Kidney (tissue), 14 donors: ENCODE measurements around the gene MIER1. TPM values are rescaled to one million over a fixed set of nuclear protein-coding genes. Genes with fewer than 3 reads are reported as not detected.

Experiments used
- DNase-seq, 5 donors: peaks; one replicate each; pipeline ENCODE4 v3.0.0-alpha.2; 2013 to 2020
- FAIRE-seq: peaks from 2 replicates; lab custom pipeline; 2012; peaks lifted over from hg19 to GRCh38; lab: Jason Lieb, UNC
- H3K27ac ChIP-seq, 2 donors: one replicate each; pipeline ENCODE4 v1.7.0; 2013; ENCODE audit warnings: low read depth in 2 of 2, low read length in 2 of 2, inconsistent platforms in 1 of 2
- H3K27me3 ChIP-seq: one replicate; pipeline ENCODE4 v1.7.1; 2013; ENCODE audit warnings: low read length, inconsistent platforms; ENCODE audit not compliant: control insufficient read depth, insufficient read depth
- H3K36me3 ChIP-seq, 3 donors: one replicate each; pipeline versions ENCODE4 v1.7.0 to v1.7.1; 2013; ENCODE audit warnings: low read length in 3 of 3, control low read depth in 1 of 3, inconsistent platforms in 1 of 3; ENCODE audit not compliant: insufficient read depth in 3 of 3, control insufficient read depth in 2 of 3
- H3K4me1 ChIP-seq, 3 donors: one replicate each; pipeline versions ENCODE4 v1.7.0 to v1.7.1; 2013; ENCODE audit warnings: low read length in 3 of 3, inconsistent platforms in 1 of 3, low read depth in 1 of 3; ENCODE audit not compliant: control insufficient read depth in 2 of 3, insufficient read depth in 2 of 3
- H3K4me3 ChIP-seq, 3 donors: one replicate each; pipeline versions ENCODE4 v1.7.0 to v1.8.1; 2013; ENCODE audit warnings: low read length in 3 of 3, control low read depth in 1 of 3, inconsistent platforms in 1 of 3
- H3K9ac ChIP-seq, 3 donors: one replicate each; pipeline versions ENCODE4 v1.7.0 to v1.7.1; 2013; ENCODE audit warnings: low read length in 3 of 3, control low read depth in 1 of 3, inconsistent platforms in 1 of 3
- H3K9me3 ChIP-seq, 3 donors: one replicate each; pipeline versions ENCODE4 v1.7.0 to v1.7.1; 2013; ENCODE audit warnings: low read length in 3 of 3, control low read depth in 1 of 3, inconsistent platforms in 1 of 3; ENCODE audit not compliant: control insufficient read depth in 2 of 3, insufficient read depth in 1 of 3
- CTCF ChIP-seq: IDR thresholded peaks from 3 replicates; pipeline ENCODE4 v1.5.1; 2012; ENCODE audit warnings: mild to moderate bottlenecking, moderate library complexity, borderline replicate concordance; ENCODE audit not compliant: insufficient read depth; ENCODE audit errors: extremely low read depth
- intact Hi-C: fragments of 100-400 bp; cut with DNase I; formaldehyde crosslinking; loops from one replicate; pipeline ENCODE4 v1.11.1; 2022
- polyA plus RNA-seq: library from polyadenylated mRNA; stranded (reverse); fragments of 350-450 nt; fragmentation: Illumina TruSeq; extraction: RNeasy Lipid Tissue Mini Kit (QIAGEN cat#74804); gene quantifications from one replicate; pipeline ENCODE4 v1.2.3, GENCODE V29; 2014; ENCODE audit warnings: low read depth, low replicate concordance; ENCODE audit not compliant: insufficient read depth
- total RNA-seq: library from RNA; stranded (reverse); fragmentation: NEBNext Ultra II Directional; extraction: Animal tissue kit (Norgen Biotek cat#: 25700); gene quantifications from one replicate; pipeline ENCODE4 v1.2.1, GENCODE V29; 2021
- donor health status: control.
- donor health status: control.
- donor health status: control.
- donor health status: control.
- donor health status: control.
- donor health status: DM: yes; HTN: yes; CAD: no.
- donor health status: Normal renal cell carcinoma (clear cell type).

MIER1 gene
- total and polyA plus RNA-seq, 2 donors from 2014 or later: 9.4 to 47.6 TPM

- H3K27ac ChIP-seq: no peak overlapping the region
- H3K4me3 ChIP-seq: no peak overlapping the region
- H3K9me3 ChIP-seq: no peaks in the 10 kb centered on the region
- H3K4me1 ChIP-seq: no peaks in the 10 kb centered on the region
- H3K27me3 ChIP-seq: no peaks in the 10 kb centered on the region
- no peak overlapping the region for H3K9ac ChIP-seq
- no peaks in the 10 kb centered on the region for H3K36me3 ChIP-seq
- peak in 1 of 5 donors; percentile 11 for DNase-seq
- TF ChIP-seq CTCF: no peak
- no peak for FAIRE-seq
- intact Hi-C loops: no loop called here
Measured at GRCh38 chr1:66917476-66917875, 7.3 kb upstream of the MIER1 start.

- DNase-seq (no peak), FAIRE-seq (no peak)
- no peak overlapping the region for H3K4me3 ChIP-seq
- H3K9ac ChIP-seq: no peak overlapping the region
- intact Hi-C loops: no loop called here
- H3K27me3 ChIP-seq: no peaks in the 10 kb centered on the region
- no peak for TF ChIP-seq CTCF
- H3K27ac ChIP-seq: no peak overlapping the region
- H3K4me1 ChIP-seq: peaks cover 0 to 11% (median 8%) of the 10 kb centered on the region in 3 donors
- no peaks in the 10 kb centered on the region for H3K36me3 ChIP-seq
- no peaks in the 10 kb centered on the region for H3K9me3 ChIP-seq
Measured at GRCh38 chr1:66919063-66919462, 5.7 kb upstream of the MIER1 start.

DNA sequence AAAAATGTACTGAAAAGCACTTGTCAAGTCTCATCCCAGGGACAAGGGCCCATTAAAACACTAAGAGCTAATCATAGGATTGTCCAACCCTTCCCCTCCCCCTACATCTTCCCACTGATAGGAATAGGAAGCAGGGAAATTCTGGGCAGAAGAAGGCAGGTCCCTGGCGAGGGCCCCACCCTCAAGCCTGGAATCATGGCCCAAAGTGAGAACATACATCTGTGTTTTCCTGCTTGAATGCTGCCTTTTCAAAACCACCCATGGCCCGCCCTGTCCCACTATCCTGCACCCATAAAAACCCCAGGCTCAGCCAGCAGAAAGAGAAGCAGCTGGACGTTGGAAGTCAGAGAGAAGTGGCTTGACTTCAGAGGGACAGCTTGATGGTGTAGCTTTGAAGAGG is 5.0 kb upstream of the MIER1 start:
- no peak overlapping the region for H3K9ac ChIP-seq
- no peaks in the 10 kb centered on the region for H3K36me3 ChIP-seq
- H3K4me3 ChIP-seq: no peak overlapping the region
- H3K4me1 ChIP-seq: peaks cover 0 to 11% (median 8%) of the 10 kb centered on the region in 3 donors
- no peak overlapping the region for H3K27ac ChIP-seq
- no peak for DNase-seq
- intact Hi-C loops: no loop called here
- H3K27me3 ChIP-seq: no peaks in the 10 kb centered on the region
- TF ChIP-seq CTCF: no peak
- FAIRE-seq: no peak
- no peaks in the 10 kb centered on the region for H3K9me3 ChIP-seq

GRCh38 chr1:66920543-66920942 is 4.2 kb upstream of the MIER1 start:
- H3K9ac ChIP-seq: no peak overlapping the region
- H3K27ac ChIP-seq: no peak overlapping the region
- no peak for TF ChIP-seq CTCF
- intact Hi-C loops: no loop called here
- H3K9me3 ChIP-seq: no peaks in the 10 kb centered on the region
- DNase-seq: no peak
- H3K4me3 ChIP-seq: no peak overlapping the region
- H3K36me3 ChIP-seq: no peaks in the 10 kb centered on the region
- H3K4me1 ChIP-seq: peaks cover 0 to 12% (median 8%) of the 10 kb centered on the region in 3 donors
- H3K27me3 ChIP-seq: no peaks in the 10 kb centered on the region
- FAIRE-seq: no peak
